GM12892 (cell line): ENCODE measurements around the gene MAGEB3.

Source experiments
- POLR2A ChIP-seq: IDR thresholded peaks from 2 replicates; pipeline ENCODE4 v1.6.1; 2011; ENCODE audit warnings: low read depth, low read length, control low read depth
- POLR2AphosphoS5 ChIP-seq: IDR thresholded peaks from 2 replicates; pipeline ENCODE4 v1.6.1; 2011; ENCODE audit warnings: low read depth, low read length, control low read depth

DNA sequence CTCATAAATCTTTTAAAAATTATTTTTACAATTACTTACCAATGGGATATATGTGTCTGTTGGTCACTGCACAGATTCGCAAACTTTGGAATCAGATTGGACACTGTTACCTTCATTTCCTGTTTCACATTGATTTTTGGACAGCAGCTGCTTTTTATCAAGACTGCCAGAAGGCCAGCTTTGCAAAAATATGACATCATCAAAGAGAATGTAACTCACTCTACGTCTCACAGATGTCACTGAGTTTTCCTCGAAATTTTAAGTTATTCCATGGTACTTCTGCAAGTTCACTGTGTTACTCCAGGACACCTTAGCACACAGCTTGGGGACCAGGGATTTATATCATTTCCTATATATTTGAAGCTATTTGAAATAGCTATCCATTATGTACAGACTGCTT lies 46.9 kb upstream of the MAGEB3 start:
- no peak for TF ChIP-seq POLR2AphosphoS5
- no peak for TF ChIP-seq POLR2A
